Hepatocyte (in vitro differentiated cells): ENCODE data around the gene NUBP2.

Experiments
- EZH2 ChIP-seq: fragments of 200-600 bp; sonication (generic); IDR thresholded peaks from 2 replicates; pipeline ENCODE4 v1.6.1; 2016; ENCODE audit warnings: antibody characterized with exemption, mild to moderate bottlenecking, borderline replicate concordance
- EZH2phosphoT487 ChIP-seq: fragments of 200-600 bp; sonication (generic); IDR thresholded peaks from one replicate; pipeline ENCODE4 v1.6.1; 2018; ENCODE audit warnings: antibody characterized with exemption, mild to moderate bottlenecking, low read depth, moderate library complexity; ENCODE audit not compliant: unreplicated experiment, severe bottlenecking
- TF ChIP-seq, protein P1 (sequence below): fragments of 200-600 bp; sonication (generic); IDR thresholded peaks from 2 replicates; pipeline ENCODE4 v1.5.1; 2016; ENCODE audit warnings: antibody characterized with exemption, mild to moderate bottlenecking; ENCODE audit not compliant: poor library complexity

DNA sequence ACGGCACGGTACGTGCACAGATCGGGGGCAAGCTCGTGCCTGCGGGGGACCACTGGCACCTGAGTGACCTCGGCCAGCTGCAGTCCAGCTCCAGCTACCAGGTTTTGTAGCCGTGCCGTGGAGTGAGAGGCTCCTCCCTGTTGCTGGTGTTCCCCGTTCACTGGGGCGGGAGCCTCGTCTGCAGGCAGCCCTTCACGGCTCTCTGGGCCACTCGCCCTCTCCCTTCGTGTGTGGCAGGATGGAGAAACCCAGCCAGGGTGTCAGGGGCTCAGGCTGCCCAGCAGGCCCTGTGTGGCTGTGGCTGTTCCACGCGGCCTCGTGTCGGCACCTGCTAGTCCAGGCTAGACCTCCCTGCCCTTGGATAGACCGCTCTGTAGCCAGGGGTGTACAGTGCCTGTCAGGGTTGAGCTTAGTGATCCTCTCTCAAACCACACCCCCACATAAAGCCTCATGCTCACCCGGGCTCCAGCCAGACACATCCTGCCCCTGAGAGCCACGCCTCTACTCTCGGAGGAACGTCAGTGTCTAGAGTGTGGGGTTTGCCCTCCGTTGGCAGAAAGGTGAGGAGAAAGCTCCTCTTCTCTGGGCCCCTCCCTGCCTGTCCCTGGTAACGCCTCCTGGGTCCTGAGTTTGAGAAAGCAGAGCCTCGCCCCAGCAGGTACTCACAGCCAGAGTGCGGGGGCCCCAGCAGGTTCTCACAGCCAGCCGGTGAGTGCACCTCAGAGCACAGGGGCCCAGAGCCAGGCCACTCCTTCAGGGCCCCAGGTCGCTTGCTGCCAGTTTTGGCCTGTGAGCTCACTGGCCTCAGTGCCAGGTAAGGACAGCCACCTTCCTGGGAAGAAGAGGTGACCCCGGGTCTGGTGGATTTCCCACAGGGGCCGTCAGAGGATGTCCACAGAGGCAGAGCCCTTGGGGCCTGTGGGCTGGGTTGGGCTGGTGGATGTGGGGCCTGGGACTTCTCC lies 39.1 kb upstream of the NUBP2 start:
- TF ChIP-seq, protein P1, sequence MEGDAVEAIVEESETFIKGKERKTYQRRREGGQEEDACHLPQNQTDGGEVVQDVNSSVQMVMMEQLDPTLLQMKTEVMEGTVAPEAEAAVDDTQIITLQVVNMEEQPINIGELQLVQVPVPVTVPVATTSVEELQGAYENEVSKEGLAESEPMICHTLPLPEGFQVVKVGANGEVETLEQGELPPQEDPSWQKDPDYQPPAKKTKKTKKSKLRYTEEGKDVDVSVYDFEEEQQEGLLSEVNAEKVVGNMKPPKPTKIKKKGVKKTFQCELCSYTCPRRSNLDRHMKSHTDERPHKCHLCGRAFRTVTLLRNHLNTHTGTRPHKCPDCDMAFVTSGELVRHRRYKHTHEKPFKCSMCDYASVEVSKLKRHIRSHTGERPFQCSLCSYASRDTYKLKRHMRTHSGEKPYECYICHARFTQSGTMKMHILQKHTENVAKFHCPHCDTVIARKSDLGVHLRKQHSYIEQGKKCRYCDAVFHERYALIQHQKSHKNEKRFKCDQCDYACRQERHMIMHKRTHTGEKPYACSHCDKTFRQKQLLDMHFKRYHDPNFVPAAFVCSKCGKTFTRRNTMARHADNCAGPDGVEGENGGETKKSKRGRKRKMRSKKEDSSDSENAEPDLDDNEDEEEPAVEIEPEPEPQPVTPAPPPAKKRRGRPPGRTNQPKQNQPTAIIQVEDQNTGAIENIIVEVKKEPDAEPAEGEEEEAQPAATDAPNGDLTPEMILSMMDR: no peak
- TF ChIP-seq EZH2: no peak
- no peak for TF ChIP-seq EZH2phosphoT487
